Jurkat, Clone E6-1 (cell line): Measurements from ENCODE around the gene LRRC30. TPM values are rescaled to one million over a fixed set of nuclear protein-coding genes. Genes with fewer than 3 reads are reported as not detected.
A peak's percentile ranks its signal among the peaks of the same experiment; 100 is the strongest.
"Not testable (repeated sequence)": the region's sequence is repeated elsewhere in the genome, so short reads cannot be mapped to it uniquely, and the experiment has no call there.

Source experiments
- DNase-seq: peaks from one replicate; pipeline ENCODE4 v3.0.0-alpha.2; 2011; ENCODE audit warnings: low read depth, low spot score
- H3K4me3 ChIP-seq: 2 replicates; pipeline ENCODE4 v1.5.1; 2011; ENCODE audit warnings: mild to moderate bottlenecking, low read length, control low read depth, moderate library complexity
- polyA plus RNA-seq: library from polyadenylated mRNA; unstranded; fragments of >200 nt; gene quantifications from one replicate; pipeline ENCODE4 v1.2.1, GENCODE V29; 2012; ENCODE audit warnings: missing spikeins; ENCODE audit not compliant: insufficient read length, insufficient read depth

LRRC30 gene
- not detected for polyA plus RNA-seq

- H3K4me3 ChIP-seq: no peak within 1 kb of the TSS
- DNase-seq: no peak
These were observed at the start of gene LRRC30 for GRCh38 chr18:7230626-7231349. Gene LRRC30, plus strand, starts transcription at chr18:7231089. Its CDS starts 50 bp downstream, at chr18:7231139.

GRCh38 chr18:7185701-7186100, 45.2 kb upstream of the LRRC30 start:
- DNase-seq: no peak
- no peak overlapping the region for H3K4me3 ChIP-seq

DNA sequence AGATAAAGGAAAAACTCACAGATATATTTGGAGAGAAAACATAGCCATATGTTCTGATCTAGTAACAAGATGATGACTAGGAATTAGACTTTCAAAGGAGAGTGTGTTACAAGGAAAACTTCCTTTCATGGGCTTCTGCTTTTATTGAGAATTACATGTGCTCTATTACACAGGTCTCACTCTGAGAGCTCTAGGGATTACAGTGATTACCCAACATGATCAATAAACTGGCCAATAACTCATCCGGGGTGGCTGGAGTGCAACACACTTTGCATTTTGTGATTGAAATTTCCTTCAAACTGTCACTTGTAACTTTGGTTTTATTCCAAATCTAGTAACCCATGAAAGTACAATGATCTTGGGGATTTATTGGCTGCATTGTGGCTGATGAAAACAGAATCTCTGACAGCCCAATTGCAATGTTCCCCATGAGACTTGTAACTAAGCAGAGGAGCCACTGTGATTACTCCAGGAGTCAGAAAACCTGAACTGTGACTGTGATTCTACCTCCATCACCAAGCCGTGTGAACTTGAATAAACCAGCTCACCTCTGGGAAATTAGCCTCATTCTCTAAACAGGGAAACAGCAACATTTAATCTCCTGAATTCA, 40.2 kb upstream of the LRRC30 start:
- H3K4me3 ChIP-seq: no peak overlapping the region
- DNase-seq: no peak

GRCh38 chr18:7191736-7192135, 39.2 kb upstream of the LRRC30 start:
- H3K4me3 ChIP-seq: no peak overlapping the region

GRCh38 chr18:7195266-7195665, 35.6 kb upstream of the LRRC30 start:
- no peak overlapping the region for H3K4me3 ChIP-seq
- no peak for DNase-seq

More at GRCh38 chr18:7191736-7192135, 39.2 kb upstream of the LRRC30 start:
- DNase-seq: no peak

DNA sequence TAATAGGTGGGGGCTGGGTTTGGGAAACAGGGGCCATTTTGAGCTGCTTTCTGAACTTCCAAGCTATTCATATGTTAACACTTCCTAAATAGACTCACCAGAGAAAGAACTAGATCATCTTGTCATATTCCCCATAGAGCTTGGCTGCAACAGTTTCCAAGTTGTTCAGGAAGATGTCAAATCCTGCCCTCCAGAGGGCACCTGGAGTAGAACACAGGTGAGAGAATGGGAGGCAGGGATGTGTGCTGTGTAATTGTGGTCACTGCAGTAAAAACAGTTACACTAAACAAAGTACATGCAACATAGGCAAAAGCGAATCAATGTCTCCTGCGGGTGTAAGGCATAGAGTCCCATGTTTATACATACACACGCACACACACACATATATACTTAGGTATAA, 34.5 kb upstream of the LRRC30 start:
- no peak for DNase-seq
- H3K4me3 ChIP-seq: no peak overlapping the region

GRCh38 chr18:7197854-7198253, 33.0 kb upstream of the LRRC30 start:
- DNase-seq: no peak

DNA sequence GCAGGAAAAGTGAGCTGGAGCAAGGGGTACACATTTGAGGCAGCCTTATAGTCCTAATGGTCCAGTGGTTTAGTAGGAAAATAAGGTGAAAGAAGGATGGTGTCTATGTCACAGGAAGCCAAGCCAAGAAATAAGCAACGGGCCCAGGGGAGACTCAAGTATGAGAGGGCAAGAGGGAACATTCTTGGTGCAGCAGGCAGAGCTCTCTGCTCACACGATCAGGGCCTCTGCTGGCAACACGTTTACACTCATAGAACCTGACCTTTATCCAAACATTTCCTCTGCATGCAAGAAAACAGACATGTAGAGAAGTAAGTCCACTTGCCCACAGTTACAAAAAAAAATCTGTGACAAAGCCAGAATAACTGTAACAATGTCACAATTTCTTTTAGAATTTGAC, 32.6 kb upstream of the LRRC30 start:
- no peak for DNase-seq
- H3K4me3 ChIP-seq: no peak overlapping the region

More at GRCh38 chr18:7197854-7198253, 33.0 kb upstream of the LRRC30 start:
- H3K4me3 ChIP-seq: no peak overlapping the region

DNA sequence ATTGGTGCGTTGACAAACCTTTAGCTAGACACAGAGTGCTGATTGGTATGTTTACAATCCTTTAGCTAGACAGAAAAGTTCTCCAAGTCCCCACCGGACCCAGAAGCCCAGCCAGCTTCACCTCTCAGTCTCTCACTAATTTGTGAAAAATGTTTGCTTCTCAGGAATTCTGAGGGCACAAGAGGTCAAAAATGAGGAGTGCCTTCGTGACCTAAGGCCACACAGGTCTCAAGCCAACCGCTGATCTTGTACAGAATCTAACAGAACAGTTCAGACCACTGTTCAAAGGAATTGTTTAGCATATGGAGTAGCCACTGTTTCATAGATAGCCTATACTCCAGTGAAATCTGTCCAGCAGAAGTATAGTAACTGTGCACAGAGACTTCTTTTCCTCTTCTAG, 29.8 kb upstream of the LRRC30 start:
- DNase-seq: no peak
- H3K4me3 ChIP-seq: no peak overlapping the region

DNA sequence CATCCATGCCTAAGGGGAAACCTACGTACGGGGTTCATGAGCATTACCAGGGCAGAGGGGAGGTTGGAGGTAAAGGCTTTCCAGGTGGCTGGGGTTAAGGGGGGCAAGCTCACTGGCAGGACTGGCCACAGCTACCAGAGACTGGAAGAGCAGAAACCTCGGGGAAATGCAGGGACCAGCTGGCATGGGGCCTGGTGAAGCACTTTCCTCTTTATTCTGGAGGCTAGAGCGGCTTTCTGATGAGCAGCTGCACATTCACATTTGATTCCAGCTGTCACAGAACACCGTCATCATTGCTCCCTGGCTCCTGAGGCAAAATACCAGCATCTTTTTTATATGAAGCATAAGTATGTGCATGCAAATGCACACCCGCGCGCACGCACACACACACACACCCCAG, 28.7 kb upstream of the LRRC30 start:
- DNase-seq: no peak
- no peak overlapping the region for H3K4me3 ChIP-seq

DNA sequence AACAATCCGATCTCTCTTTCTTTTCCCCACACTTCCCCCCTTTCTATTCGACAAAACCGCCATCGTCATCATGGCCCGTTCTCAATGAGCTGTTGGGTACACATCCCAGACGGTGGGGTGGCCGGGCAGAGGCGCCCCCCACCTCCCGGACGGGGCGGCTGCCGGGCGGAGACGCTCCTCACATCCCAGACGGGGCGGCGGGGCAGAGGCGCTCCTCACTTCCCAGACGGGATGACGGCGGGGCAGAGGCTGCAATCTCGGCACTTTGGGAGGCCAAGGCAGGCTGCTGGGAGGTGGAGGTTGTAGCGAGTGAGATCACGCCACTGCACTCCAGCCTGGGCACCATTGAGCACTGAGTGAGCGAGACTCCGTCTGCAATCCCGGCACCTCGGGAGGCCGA, 27.3 kb upstream of the LRRC30 start:
- not testable (repeated sequence) for H3K4me3 ChIP-seq, DNase-seq

GRCh38 chr18:7205346-7205745, 25.5 kb upstream of the LRRC30 start:
- no peak overlapping the region for H3K4me3 ChIP-seq
- DNase-seq: no peak

- no peak for DNase-seq
- no peak overlapping the region for H3K4me3 ChIP-seq
These were observed 24.7 kb upstream of the LRRC30 start for GRCh38 chr18:7206217-7206616.

DNA sequence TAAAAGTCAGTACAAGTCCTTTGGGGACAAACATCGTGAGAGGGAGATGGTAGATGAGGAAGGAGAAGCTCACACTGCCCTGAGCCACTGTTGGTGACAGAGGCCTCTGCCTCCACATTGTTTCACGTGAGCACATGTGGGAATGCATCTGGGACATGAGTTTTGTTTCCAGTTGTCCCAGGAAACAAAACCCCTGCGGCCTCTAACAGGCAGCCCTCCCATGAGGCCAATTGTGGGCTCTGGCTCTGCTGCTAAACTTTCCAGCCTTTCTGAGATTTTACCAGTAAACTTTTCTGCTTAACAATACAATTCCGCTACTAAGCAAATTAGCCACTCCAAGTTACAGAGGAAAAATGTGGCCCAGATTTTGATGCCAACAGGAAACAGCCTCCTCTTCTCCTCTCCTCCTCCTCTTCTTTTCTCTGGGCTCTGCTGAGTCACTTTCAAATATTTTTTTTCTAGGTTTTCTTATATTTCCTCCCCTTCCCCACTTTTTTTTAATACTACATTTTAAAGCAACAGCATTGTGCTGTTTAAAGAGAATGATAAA, 23.4 kb upstream of the LRRC30 start:
- H3K4me3 ChIP-seq: no peak overlapping the region
- no peak for DNase-seq

DNA sequence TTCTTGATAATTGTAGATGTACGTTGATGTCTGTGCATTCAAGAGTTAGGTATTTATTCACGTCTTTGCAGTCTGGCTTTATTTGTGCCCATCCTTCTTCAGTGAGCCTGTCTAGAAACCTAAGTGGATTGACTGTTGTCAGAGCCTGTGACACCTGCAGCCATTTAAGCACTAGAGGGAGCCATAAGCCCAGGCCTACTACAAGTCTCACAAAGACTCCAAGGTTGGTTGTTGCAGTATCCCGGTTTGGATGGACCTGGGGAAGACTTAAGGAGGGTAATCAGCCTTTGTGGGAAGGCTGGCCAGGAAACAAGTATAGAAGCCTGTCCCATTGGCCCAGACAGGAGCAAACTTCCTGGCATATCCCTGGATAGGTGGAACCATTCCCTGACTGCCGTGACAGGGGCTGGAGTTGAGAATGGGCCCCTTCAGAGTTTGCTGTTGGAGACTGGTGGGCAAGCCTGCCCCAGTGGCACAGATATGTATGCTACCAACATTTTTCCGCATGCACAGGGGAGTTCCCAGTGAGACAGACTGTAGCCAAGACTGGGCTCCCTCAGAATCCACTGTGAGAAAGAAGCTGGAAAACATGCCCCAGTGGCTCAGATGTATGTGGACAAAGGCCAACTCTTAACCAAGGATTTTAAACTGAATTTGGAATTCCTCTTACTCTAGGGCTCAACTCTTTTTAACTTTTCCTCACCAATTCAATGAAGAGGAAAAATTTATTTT, 9.3 kb upstream of the LRRC30 start:
- DNase-seq: peak; percentile 50
- H3K4me3 ChIP-seq: no peak overlapping the region

- no peak for DNase-seq
These were observed 6.7 kb upstream of the LRRC30 start for GRCh38 chr18:7224198-7224597.

GRCh38 chr18:7232218-7232617, 1.3 kb downstream of the LRRC30 start:
- no peak overlapping the region for H3K4me3 ChIP-seq
- DNase-seq: no peak

More at GRCh38 chr18:7224198-7224597, 6.7 kb upstream of the LRRC30 start:
- no peak overlapping the region for H3K4me3 ChIP-seq

DNA sequence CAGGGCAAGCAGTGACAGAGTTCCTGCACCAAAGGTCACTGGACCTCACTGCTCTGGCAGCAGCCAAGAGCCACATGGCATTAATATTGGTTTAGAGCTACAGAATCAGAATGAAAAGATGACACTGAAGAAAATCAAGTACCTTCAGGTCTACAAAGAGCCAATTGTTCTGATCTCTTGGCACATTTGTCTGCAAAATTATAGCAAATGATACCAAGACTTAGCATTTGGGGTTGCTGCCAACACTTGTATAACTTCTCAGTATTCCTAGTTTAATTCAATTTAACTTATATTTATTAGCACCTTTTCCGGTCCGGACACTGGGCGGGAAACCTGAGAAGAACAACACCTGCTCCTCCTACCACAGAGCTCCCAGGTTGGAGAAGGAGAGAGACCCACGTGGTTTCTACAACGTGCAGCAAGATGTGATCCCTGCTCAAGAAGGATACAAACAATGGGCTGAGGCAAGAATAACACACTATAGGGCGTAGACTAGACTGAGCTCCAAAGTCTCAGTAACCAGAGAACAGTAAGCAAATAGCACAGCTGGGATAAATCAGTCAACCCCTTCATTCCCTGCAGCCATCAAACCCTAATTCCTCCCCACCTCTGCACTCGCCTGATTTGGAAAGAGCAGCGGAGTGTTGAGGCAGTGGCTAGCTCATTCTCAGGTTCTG, 2.4 kb downstream of the LRRC30 start:
- DNase-seq: no peak
- no peak overlapping the region for H3K4me3 ChIP-seq

DNA sequence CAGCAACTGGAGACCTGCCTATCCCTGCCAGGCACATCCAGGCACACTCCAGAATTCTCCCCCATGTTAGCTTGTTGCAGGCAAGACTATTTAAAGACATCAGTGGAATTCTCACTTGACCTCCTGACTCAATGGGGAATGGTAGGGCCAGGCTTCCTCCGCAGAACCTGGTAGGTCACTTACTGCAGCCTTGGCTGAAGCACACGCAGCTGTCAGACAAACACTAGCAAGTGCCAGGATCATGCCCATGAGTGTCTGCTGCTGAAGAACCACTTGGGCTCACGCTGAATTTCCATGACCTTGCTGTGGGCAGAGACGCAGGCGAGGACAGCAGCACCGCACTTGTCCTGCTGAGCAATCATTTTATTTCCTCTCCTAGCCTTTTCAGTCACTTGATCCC, 3.2 kb downstream of the LRRC30 start:
- no peak for DNase-seq
- no peak overlapping the region for H3K4me3 ChIP-seq
